A549 (cell line): ENCODE measurements around the gene NID2. TPM values are rescaled to one million over a fixed set of nuclear protein-coding genes. Genes with fewer than 3 reads are reported as not detected.

Source experiments
- ATAC-seq, 2 experiments: fragments of 200-7000 bp in 1 of 2; fragments of >200 bp in 1 of 2; cut with Nextera tagmentation in 1 of 2; cut with Tn5 transposase in 1 of 2; 3 replicates each; pipeline versions ENCODE4 v1.8.0 to v1.9.1; 2018 to 2020; ENCODE audit warnings: mild to moderate bottlenecking in 1 of 2, moderate library complexity in 1 of 2
- CTCF ChIA-PET: fragments of 300-600 bp; sonication (Branson Sonifier 250); formaldehyde crosslinking; extraction: SDS; loops from one replicate; lab custom pipeline; 2021; ENCODE audit warnings: antibody characterized with exemption, inconsistent platforms; lab: Yijun Ruan, JAX
- POLR2A ChIA-PET: fragments of 350-600 bp; formaldehyde crosslinking; extraction: SDS; loops from one replicate; lab custom pipeline; 2021; ENCODE audit warnings: antibody characterized with exemption, inconsistent platforms; lab: Yijun Ruan, JAX
- DNase-seq, 2 experiments: peaks; one replicate each; pipeline versions ENCODE4 v3.0.0 to v3.0.0-alpha.2; 2011 to 2016; ENCODE audit warnings: low read depth in 1 of 2, low spot score in 1 of 2
- FAIRE-seq: peaks from 2 replicates; lab custom pipeline; 2011; peaks lifted over from hg19 to GRCh38; lab: Jason Lieb, UNC
- H3K27ac ChIP-seq, 2 experiments: fragments of >200 bp; sonication (Bioruptor Twin); formaldehyde crosslinking; 3 replicates each; pipeline ENCODE4 v1.5.1; 2016 to 2017
- H3K4me1 ChIP-seq: fragments of >200 bp; sonication (Bioruptor Twin); formaldehyde crosslinking; 3 replicates; pipeline ENCODE4 v1.6.1; 2016
- H3K4me2 ChIP-seq: fragments of >200 bp; sonication (Bioruptor Twin); formaldehyde crosslinking; 3 replicates; pipeline ENCODE4 v1.6.1; 2016
- H3K4me3 ChIP-seq: fragments of >200 bp; sonication (Bioruptor Twin); formaldehyde crosslinking; 3 replicates; pipeline ENCODE4 v1.5.1; 2016
- H3K9me3 ChIP-seq: fragments of >200 bp; sonication (Bioruptor Twin); formaldehyde crosslinking; 3 replicates; pipeline ENCODE4 v1.6.1; 2016
- BHLHE40 ChIP-seq: IDR thresholded peaks from 2 replicates; pipeline ENCODE4 v1.6.1; 2012; ENCODE audit warnings: low read depth, low read length, inconsistent platforms
- CBX2 ChIP-seq: fragments of 200-600 bp; sonication (generic); IDR thresholded peaks from 2 replicates; pipeline ENCODE4 v1.6.1; 2016; ENCODE audit warnings: low read depth, mild to moderate bottlenecking, borderline replicate concordance
- CEBPB ChIP-seq, 2 experiments: fragments of >200 bp in 1 of 2; sonication (Bioruptor Twin) in 1 of 2; formaldehyde crosslinking in 1 of 2; IDR thresholded peaks; 2 replicates each; pipeline ENCODE4 v1.6.1; 2012 to 2016
- EHF ChIP-seq: fragments of 250-450 bp; sonication (Bioruptor Pico); IDR thresholded peaks from 2 replicates; pipeline ENCODE4 v1.5.0; 2020; ENCODE audit warnings: mild to moderate bottlenecking
- EHMT2 ChIP-seq: fragments of 200-600 bp; sonication (generic); IDR thresholded peaks from 2 replicates; pipeline ENCODE4 v1.6.1; 2016; ENCODE audit warnings: antibody characterized with exemption, low read depth, mild to moderate bottlenecking, moderate library complexity
- EP300 ChIP-seq, 2 experiments: fragments of >200 bp; sonication (Bioruptor Twin); formaldehyde crosslinking; IDR thresholded peaks; 2 replicates in 1 of 2; 3 replicates in 1 of 2; pipeline ENCODE4 v1.6.1; 2016 to 2017
- FOSL2 ChIP-seq, 2 experiments: fragments of 450-650 bp in 1 of 2; fragments of >200 bp in 1 of 2; sonication (Bioruptor Twin) in 1 of 2; formaldehyde crosslinking; IDR thresholded peaks; 2 replicates each; pipeline versions ENCODE4 v1.5.0 to v1.6.1; 2016 to 2020; ENCODE audit warnings: mild to moderate bottlenecking in 1 of 2, moderate library complexity in 1 of 2
- HOXB13 ChIP-seq: fragments of 250-450 bp; sonication (Bioruptor Pico); IDR thresholded peaks from 2 replicates; pipeline ENCODE4 v1.5.0; 2020; ENCODE audit warnings: low read depth, mild to moderate bottlenecking, moderate library complexity
- JUN ChIP-seq, 2 experiments: fragments of >200 bp; sonication (Bioruptor Twin); formaldehyde crosslinking; IDR thresholded peaks; 2 replicates in 1 of 2; 3 replicates in 1 of 2; pipeline ENCODE4 v1.6.1; 2016 to 2017
- MYC ChIP-seq: IDR thresholded peaks from 2 replicates; pipeline ENCODE4 v1.6.1; 2012; ENCODE audit warnings: mild to moderate bottlenecking, inconsistent platforms, low read length, improper control_type of control experiment, borderline replicate concordance
- NFE2L2 ChIP-seq: fragments of 150-350 bp; conservative IDR thresholded peaks from 2 replicates; pipeline ENCODE4 v1.6.1; 2014; ENCODE audit warnings: low read length
- RARB ChIP-seq: fragments of 250-450 bp; sonication (Bioruptor Pico); IDR thresholded peaks from 2 replicates; pipeline ENCODE4 v1.8.0; 2021; ENCODE audit warnings: mild to moderate bottlenecking, moderate library complexity
- RFX5 ChIP-seq: fragments of 450-650 bp; IDR thresholded peaks from 2 replicates; pipeline ENCODE4 v1.7.1; 2014; ENCODE audit warnings: antibody characterized with exemption, mild to moderate bottlenecking, moderate library complexity
- RNF2 ChIP-seq: fragments of 200-600 bp; sonication (generic); IDR thresholded peaks from 2 replicates; pipeline ENCODE4 v1.6.1; 2016; ENCODE audit warnings: low read depth, mild to moderate bottlenecking, antibody characterized with exemption, moderate library complexity, borderline replicate concordance
- SREBF2 ChIP-seq: fragments of 450-650 bp; IDR thresholded peaks from 2 replicates; pipeline ENCODE4 v1.6.1; 2014; ENCODE audit warnings: mild to moderate bottlenecking, moderate library complexity
- TFCP2L1 ChIP-seq: fragments of 250-450 bp; sonication (Bioruptor Pico); IDR thresholded peaks from 2 replicates; pipeline ENCODE4 v1.5.0; 2021; ENCODE audit warnings: mild to moderate bottlenecking
- ZNF302 ChIP-seq: fragments of 250-450 bp; sonication (Bioruptor Pico); IDR thresholded peaks from 2 replicates; pipeline ENCODE4 v1.9.0; 2021; ENCODE audit warnings: inconsistent platforms, mild to moderate bottlenecking, moderate library complexity
- ZSCAN20 ChIP-seq: fragments of 250-450 bp; sonication (Bioruptor Pico); IDR thresholded peaks from 2 replicates; pipeline ENCODE4 v1.8.0; 2022; ENCODE audit warnings: mild to moderate bottlenecking, moderate library complexity
- WGBS: methylation state at CpG from one replicate; pipeline ENCODE4 v1.1.6; 2017; ENCODE audit errors: missing lambda C conversion rate; 5-methylcytosine and 5-hydroxymethylcytosine counted together
- polyA plus RNA-seq, 4 experiments: library from polyadenylated mRNA; depleted of rRNA in 3 of 4; stranded (reverse); fragments of >200 nt; fragmentation: RNase III in 1 of 4; extraction: RNeasy Plus Mini Kit Qiagen cat#74134 plus additional on column Dnase treatment in 1 of 4; gene quantifications; 2 replicates in 3 of 4; 3 replicates in 1 of 4; pipeline ENCODE4 v1.2.3, GENCODE V29; 2011 to 2017
- TF ChIP-seq, protein P1 (sequence below): fragments of 250-450 bp; sonication (Bioruptor Pico); IDR thresholded peaks from 2 replicates; pipeline ENCODE4 v1.5.0; 2021; ENCODE audit warnings: mild to moderate bottlenecking, moderate library complexity, borderline replicate concordance
- TF ChIP-seq, protein P2 (sequence below): fragments of 450-650 bp; IDR thresholded peaks from 2 replicates; pipeline ENCODE4 v1.6.1; 2014; ENCODE audit warnings: antibody characterized with exemption
- TF ChIP-seq, protein P3 (sequence below): fragments of >200 bp; sonication (Bioruptor Twin); formaldehyde crosslinking; IDR thresholded peaks from 3 replicates; pipeline ENCODE4 v1.5.1; 2016
- TF ChIP-seq, protein P4 (sequence below): fragments of 250-450 bp; sonication (Bioruptor Pico); IDR thresholded peaks from 2 replicates; pipeline ENCODE4 v1.5.0; 2020; ENCODE audit warnings: low read depth, mild to moderate bottlenecking, moderate library complexity

NID2 gene
- polyA plus RNA-seq, 2 of the 4 experiments (the other 2 are of a cell fraction): 7.3 to 20.6 TPM

DNA sequence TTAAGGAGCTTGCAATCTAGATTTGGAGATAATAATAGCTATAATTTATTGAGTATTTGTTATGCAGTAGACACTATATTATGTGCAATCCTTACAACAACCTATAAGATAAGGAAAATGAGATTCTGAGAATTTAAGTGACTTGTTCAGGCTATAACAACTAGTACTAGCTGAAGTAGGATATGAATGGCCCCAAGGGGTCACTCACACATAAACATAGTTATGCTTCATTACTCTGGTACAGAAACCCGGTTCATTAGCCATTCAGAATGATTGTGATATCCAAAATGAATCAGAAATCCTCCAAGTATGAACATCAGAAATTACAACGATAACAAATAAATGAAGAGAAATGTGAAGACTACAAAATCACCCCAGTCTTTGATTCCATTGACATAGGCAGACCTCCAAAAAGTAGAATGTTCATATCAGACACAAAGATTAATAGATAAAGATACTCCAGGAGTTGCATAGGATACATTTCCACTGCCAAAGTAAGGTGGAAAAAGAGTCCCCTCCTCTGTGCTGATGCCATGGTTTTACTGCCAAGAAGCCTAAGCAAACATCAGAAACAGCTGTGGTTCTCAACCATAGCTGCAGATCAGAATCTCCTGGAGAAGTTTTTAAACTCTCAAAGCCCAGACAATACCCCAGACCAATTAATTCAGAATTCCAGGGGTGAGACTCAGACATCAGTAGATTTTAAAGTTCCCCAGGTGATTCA is 8.6 kb upstream of the NID2 start:
- CTCF ChIA-PET: interaction anchor here (0.5 to 1.0 kb wide), 3 partner anchors 9 to 509 kb away, joined by 3 read pairs; partner anchors contain the start of gene NID2
- Histone ChIP-seq H3K9me3 (no peaks in the 10 kb centered on the region), H3K4me2 (no peak overlapping the region), H3K4me1 (peaks cover 40% of the 10 kb centered on the region), H3K4me3 (no peak overlapping the region), H3K27ac (peak overlapping the region in 1 of 2 experiments; percentile 22; a peak in 1 of 6 replicates)
- ATAC-seq (no peak), DNase-seq (no peak), FAIRE-seq (no peak)
- 40% methylated on average over 2 of the region's 2 CpGs for WGBS
- POLR2A ChIA-PET: interaction anchor here (1.5 kb wide), 1 partner anchor 8 kb away, joined by 5 read pairs; the partner anchor contains the start of gene NID2
- no peak for TF ChIP-seq EP300 (IDR thresholded peaks at IDR 0.05)
- TF ChIP-seq MYC: no peak
- no peak for TF ChIP-seq NFE2L2
- TF ChIP-seq TFCP2L1: no peak
- TF ChIP-seq ZSCAN20 (CRISPR knock-in tag): no peak
- no peak for TF ChIP-seq EHF
- TF ChIP-seq ZNF302 (CRISPR knock-in tag): no peak
- TF ChIP-seq EHMT2: no peak
- TF ChIP-seq, all 56 proteins: peak for 0

DNA sequence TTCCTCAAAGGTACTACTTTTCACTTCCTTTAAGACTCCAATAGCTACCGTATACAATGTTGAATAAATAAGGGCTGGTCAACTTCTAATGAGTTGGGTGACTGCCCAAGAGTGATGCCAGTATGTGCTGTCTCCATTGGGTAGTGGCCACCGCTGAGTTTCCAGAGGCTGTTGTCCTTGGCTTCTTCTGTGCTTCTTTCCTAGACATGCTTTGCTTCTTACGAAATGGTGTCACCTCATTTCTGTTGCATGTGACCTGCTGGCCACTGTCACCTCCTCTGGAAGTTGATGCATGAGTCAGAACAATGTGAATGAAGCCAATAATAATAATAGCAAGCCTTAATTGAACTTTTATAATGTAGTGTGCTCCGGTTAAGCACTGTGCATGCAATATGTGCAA is 7.5 kb upstream of the NID2 start:
- H3K27ac ChIP-seq: no peak overlapping the region
- H3K9me3 ChIP-seq: no peaks in the 10 kb centered on the region
- H3K4me3 ChIP-seq: no peak overlapping the region
- WGBS: 35% methylated on average over 4 of the region's 4 CpGs
- TF ChIP-seq JUN (IDR thresholded peaks at IDR 0.05): no peak
- no peak for TF ChIP-seq FOSL2 (IDR thresholded peaks at IDR 0.05)
- no peak for TF ChIP-seq FOSL2 (CRISPR knock-in tag; IDR thresholded peaks at IDR 0.05)
- no peak for TF ChIP-seq RARB
- TF ChIP-seq BHLHE40: no peak
- no peak for TF ChIP-seq CBX2
- TF ChIP-seq SREBF2: no peak
- TF ChIP-seq EHMT2: no peak
- no peak for TF ChIP-seq RNF2
- TF ChIP-seq NFE2L2: no peak
- no peak for TF ChIP-seq HOXB13 (CRISPR knock-in tag)
- TF ChIP-seq, protein P1, sequence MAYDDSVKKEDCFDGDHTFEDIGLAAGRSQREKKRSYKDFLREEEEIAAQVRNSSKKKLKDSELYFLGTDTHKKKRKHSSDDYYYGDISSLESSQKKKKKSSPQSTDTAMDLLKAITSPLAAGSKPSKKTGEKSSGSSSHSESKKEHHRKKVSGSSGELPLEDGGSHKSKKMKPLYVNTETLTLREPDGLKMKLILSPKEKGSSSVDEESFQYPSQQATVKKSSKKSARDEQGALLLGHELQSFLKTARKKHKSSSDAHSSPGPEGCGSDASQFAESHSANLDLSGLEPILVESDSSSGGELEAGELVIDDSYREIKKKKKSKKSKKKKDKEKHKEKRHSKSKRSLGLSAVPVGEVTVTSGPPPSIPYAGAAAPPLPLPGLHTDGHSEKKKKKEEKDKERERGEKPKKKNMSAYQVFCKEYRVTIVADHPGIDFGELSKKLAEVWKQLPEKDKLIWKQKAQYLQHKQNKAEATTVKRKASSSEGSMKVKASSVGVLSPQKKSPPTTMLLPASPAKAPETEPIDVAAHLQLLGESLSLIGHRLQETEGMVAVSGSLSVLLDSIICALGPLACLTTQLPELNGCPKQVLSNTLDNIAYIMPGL (CRISPR knock-in tag): no peak
- TF ChIP-seq, protein P2, sequence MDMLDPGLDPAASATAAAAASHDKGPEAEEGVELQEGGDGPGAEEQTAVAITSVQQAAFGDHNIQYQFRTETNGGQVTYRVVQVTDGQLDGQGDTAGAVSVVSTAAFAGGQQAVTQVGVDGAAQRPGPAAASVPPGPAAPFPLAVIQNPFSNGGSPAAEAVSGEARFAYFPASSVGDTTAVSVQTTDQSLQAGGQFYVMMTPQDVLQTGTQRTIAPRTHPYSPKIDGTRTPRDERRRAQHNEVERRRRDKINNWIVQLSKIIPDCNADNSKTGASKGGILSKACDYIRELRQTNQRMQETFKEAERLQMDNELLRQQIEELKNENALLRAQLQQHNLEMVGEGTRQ: no peak
- TF ChIP-seq, protein P3, sequence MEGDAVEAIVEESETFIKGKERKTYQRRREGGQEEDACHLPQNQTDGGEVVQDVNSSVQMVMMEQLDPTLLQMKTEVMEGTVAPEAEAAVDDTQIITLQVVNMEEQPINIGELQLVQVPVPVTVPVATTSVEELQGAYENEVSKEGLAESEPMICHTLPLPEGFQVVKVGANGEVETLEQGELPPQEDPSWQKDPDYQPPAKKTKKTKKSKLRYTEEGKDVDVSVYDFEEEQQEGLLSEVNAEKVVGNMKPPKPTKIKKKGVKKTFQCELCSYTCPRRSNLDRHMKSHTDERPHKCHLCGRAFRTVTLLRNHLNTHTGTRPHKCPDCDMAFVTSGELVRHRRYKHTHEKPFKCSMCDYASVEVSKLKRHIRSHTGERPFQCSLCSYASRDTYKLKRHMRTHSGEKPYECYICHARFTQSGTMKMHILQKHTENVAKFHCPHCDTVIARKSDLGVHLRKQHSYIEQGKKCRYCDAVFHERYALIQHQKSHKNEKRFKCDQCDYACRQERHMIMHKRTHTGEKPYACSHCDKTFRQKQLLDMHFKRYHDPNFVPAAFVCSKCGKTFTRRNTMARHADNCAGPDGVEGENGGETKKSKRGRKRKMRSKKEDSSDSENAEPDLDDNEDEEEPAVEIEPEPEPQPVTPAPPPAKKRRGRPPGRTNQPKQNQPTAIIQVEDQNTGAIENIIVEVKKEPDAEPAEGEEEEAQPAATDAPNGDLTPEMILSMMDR: no peak
- TF ChIP-seq, protein P4, sequence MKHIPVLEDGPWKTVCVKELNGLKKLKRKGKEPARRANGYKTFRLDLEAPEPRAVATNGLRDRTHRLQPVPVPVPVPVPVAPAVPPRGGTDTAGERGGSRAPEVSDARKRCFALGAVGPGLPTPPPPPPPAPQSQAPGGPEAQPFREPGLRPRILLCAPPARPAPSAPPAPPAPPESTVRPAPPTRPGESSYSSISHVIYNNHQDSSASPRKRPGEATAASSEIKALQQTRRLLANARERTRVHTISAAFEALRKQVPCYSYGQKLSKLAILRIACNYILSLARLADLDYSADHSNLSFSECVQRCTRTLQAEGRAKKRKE (CRISPR knock-in tag): no peak
- TF ChIP-seq RFX5: no peak
- no peak for TF ChIP-seq CEBPB (IDR thresholded peaks at IDR 0.05)
- no peak overlapping the region for H3K4me2 ChIP-seq
- DNase-seq: no peak
- no peak for FAIRE-seq
- ChIA-PET CTCF (no interaction called here), POLR2A (no interaction called here)
- H3K4me1 ChIP-seq: peaks cover 34% of the 10 kb centered on the region
- ATAC-seq: no peak
